Peyer's patch (tissue), 4 donors: ENCODE data around the gene CREBBP. TPM values are rescaled to one million over a fixed set of nuclear protein-coding genes. Genes with fewer than 3 reads are reported as not detected.

Experiments used
- DNase-seq, 3 donors: peaks; one replicate each; pipeline ENCODE4 v3.0.0-alpha.2; 2017 to 2019
- H3K27ac ChIP-seq, 4 donors: fragments of 200-600 bp; sonication (generic); one replicate each; pipeline ENCODE4 v1.5.1; 2016 to 2019
- H3K27me3 ChIP-seq, 2 donors: fragments of 200-600 bp; sonication (generic); one replicate each; pipeline ENCODE4 v1.5.1; 2019
- H3K36me3 ChIP-seq, 3 donors: fragments of 200-600 bp; sonication (generic); one replicate each; pipeline ENCODE4 v1.5.1; 2016 to 2019
- H3K4me1 ChIP-seq, 4 donors: fragments of 200-600 bp; sonication (generic); one replicate each; pipeline ENCODE4 v1.5.1; 2016 to 2019
- H3K4me3 ChIP-seq, 4 donors: fragments of 200-600 bp; sonication (generic); 1 replicate in 3 of 4; 2 replicates in 1 of 4; pipeline ENCODE4 v1.5.1; 2016 to 2019; ENCODE audit warnings: mild to moderate bottlenecking in 1 of 4
- H3K9me3 ChIP-seq, 4 donors: fragments of 200-600 bp; sonication (generic); one replicate each; pipeline ENCODE4 v1.5.1; 2016 to 2019; ENCODE audit warnings: mild to moderate bottlenecking in 1 of 4
- CTCF ChIP-seq, 6 experiments: fragments of 450-650 bp in 4 of 6; fragments of 200-600 bp in 2 of 6; sonication (generic) in 1 of 6; IDR thresholded peaks; one replicate each; pipeline ENCODE4 v1.5.1; 2017 to 2019; ENCODE audit warnings: antibody characterized with exemption in 6 of 6, mild to moderate bottlenecking in 3 of 6, moderate library complexity in 1 of 6
- POLR2A ChIP-seq, 2 donors: fragments of 450-650 bp; IDR thresholded peaks; one replicate each; pipeline ENCODE4 v1.5.1; 2017; ENCODE audit warnings: antibody characterized with exemption in 2 of 2, mild to moderate bottlenecking in 2 of 2, moderate library complexity in 2 of 2
- total RNA-seq, 4 donors: library from RNA; depleted of rRNA; stranded (reverse); fragments of >200 nt; gene quantifications; one replicate each; pipeline ENCODE4 v1.1.0, GENCODE V29; 2016

CREBBP gene
- total RNA-seq, 4 donors from 2014 or later = 84.2 to 238 (median 140) TPM

- peak in 1 of 3 donors; percentile 39 for DNase-seq
- H3K9me3 ChIP-seq = no peaks in the 10 kb centered on the region
- peaks cover 0 to 66% (median 0%) of the 10 kb centered on the region in 3 donors for H3K36me3 ChIP-seq
- H3K4me1 ChIP-seq = no peaks in the 10 kb centered on the region
- no peak overlapping the region for H3K4me3 ChIP-seq
- TF ChIP-seq POLR2A (IDR thresholded peaks at IDR 0.05) (no peak), CTCF (IDR thresholded peaks at IDR 0.05) (no peak)
- H3K27ac ChIP-seq = no peak overlapping the region
- no peaks in the 10 kb centered on the region for H3K27me3 ChIP-seq
Measured at GRCh38 chr16:3727806-3728381, 152.6 kb downstream of the CREBBP start.

GRCh38 chr16:3726021-3726687 lies 154.4 kb downstream of the CREBBP start:
- H3K27ac ChIP-seq = no peak overlapping the region
- no peaks in the 10 kb centered on the region for H3K9me3 ChIP-seq
- H3K4me1 ChIP-seq = no peaks in the 10 kb centered on the region
- no peak for TF ChIP-seq CTCF (IDR thresholded peaks at IDR 0.05)
- no peak for TF ChIP-seq POLR2A (IDR thresholded peaks at IDR 0.05)
- H3K4me3 ChIP-seq = no peak overlapping the region
- no peak for DNase-seq
- peaks cover 0 to 49% (median 0%) of the 10 kb centered on the region in 3 donors for H3K36me3 ChIP-seq
- no peaks in the 10 kb centered on the region for H3K27me3 ChIP-seq

DNA sequence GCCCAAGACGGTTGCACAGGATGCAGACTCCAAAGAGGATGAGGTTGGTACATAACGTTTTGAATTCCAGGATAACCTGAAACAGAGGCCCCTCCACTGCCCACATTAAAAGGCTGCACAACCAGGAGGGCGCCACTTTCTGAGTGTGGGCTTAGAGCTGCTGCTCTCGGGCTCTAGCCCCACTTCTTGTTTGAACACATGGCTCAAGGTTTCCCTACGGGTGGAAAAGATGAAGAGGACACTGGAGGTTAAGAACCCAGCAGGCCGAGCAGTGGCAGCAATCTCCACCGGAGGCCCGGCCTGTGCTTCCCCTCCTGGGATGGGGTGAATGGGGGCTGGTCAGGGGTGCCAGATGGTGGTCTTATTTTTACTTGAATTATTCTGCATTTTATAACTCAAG lies 155.2 kb downstream of the CREBBP start:
- no peaks in the 10 kb centered on the region for H3K9me3 ChIP-seq
- no peak overlapping the region for H3K27ac ChIP-seq
- no peak for DNase-seq
- H3K36me3 ChIP-seq = peaks cover 0 to 40% (median 0%) of the 10 kb centered on the region in 3 donors
- no peaks in the 10 kb centered on the region for H3K4me1 ChIP-seq
- no peak overlapping the region for H3K4me3 ChIP-seq
- H3K27me3 ChIP-seq = no peaks in the 10 kb centered on the region
- no peak for TF ChIP-seq POLR2A (IDR thresholded peaks at IDR 0.05)
- no peak for TF ChIP-seq CTCF (IDR thresholded peaks at IDR 0.05)

DNA sequence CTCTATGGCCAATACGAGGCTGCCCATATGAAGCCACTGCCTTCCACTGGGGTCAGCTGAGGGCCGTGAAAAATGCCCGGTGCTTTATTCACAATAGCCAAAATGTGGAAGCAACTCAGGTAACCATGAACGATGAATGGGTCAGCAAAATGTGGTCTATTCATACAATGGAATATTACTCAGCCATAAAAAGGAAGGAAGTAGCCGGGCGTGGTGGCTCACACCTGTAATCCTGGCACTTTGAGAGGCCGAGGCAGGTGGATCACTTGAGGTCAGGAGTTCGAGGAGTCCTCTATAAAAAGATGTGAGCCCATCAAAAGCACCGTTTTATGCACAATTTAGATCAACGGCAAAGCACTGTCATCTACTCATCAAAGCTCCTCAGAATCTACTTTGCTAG lies 158.0 kb downstream of the CREBBP start:
- no peak overlapping the region for H3K4me3 ChIP-seq
- no peak for DNase-seq
- no peak overlapping the region for H3K27ac ChIP-seq
- TF ChIP-seq POLR2A (IDR thresholded peaks at IDR 0.05) (no peak), CTCF (IDR thresholded peaks at IDR 0.05) (no peak)
- no peaks in the 10 kb centered on the region for H3K9me3 ChIP-seq
- H3K4me1 ChIP-seq = peaks cover 0 to 8% (median 0%) of the 10 kb centered on the region in 4 donors
- peaks cover 0 to 13% (median 0%) of the 10 kb centered on the region in 3 donors for H3K36me3 ChIP-seq
- no peaks in the 10 kb centered on the region for H3K27me3 ChIP-seq

DNA sequence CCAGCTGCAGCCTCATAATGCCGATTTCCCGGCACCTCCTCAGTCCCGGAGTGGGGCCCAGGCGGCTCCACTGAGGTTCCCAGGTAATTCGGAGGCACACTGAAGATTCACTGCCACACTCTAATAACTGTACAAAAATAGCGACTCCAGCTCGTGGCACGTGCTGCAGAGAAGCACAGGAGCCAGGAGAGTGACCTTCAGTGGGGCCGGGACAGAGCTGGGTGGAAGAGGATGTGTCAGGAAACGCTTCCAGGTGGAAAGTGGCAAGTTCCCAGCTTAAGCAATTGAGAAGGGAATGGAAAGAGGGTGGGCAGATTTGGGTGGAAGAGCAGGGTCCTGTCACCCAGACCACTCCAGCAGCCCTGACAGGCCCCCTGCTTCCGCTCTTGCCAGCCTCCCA lies 160.1 kb downstream of the CREBBP start:
- H3K27ac ChIP-seq = no peak overlapping the region

More for the DNA sequence above, 160.1 kb downstream of the CREBBP start:
- DNase-seq = no peak
- H3K27me3 ChIP-seq = no peaks in the 10 kb centered on the region
- H3K4me1 ChIP-seq = peaks cover 0 to 18% (median 0%) of the 10 kb centered on the region in 4 donors
- no peak overlapping the region for H3K4me3 ChIP-seq
- H3K9me3 ChIP-seq = no peaks in the 10 kb centered on the region
- no peaks in the 10 kb centered on the region for H3K36me3 ChIP-seq
- no peak for TF ChIP-seq CTCF (IDR thresholded peaks at IDR 0.05)
- no peak for TF ChIP-seq POLR2A (IDR thresholded peaks at IDR 0.05)
